Heart left ventricle (tissue), 16 donors: Measurements from ENCODE around the gene STUM. TPM values are rescaled to one million over a fixed set of nuclear protein-coding genes. Genes with fewer than 3 reads are reported as not detected.

Source experiments
- ATAC-seq, 4 donors: fragments of 200-7000 bp; cut with Tn5 transposase; one replicate each; pipeline ENCODE4 v1.9.1; 2020 to 2022; ENCODE audit warnings: moderate library complexity in 4 of 4, mild to moderate bottlenecking in 3 of 4, moderate number of reproducible peaks in 1 of 4
- DNase-seq, 5 donors: peaks; one replicate each; pipeline ENCODE4 v3.0.0-alpha.2; 2020
- H3K27ac ChIP-seq, 12 donors: fragments of 200-600 bp; sonication (generic) in 4 of 12; one replicate each; pipeline versions ENCODE4 v1.5.0 to v1.8.0; 2016 to 2022; ENCODE audit warnings: mild to moderate bottlenecking in 2 of 12
- H3K27me3 ChIP-seq, 9 donors: fragments of 200-600 bp; sonication (generic) in 2 of 9; one replicate each; pipeline versions ENCODE4 v1.5.1 to v1.8.0; 2016 to 2022; ENCODE audit warnings: mild to moderate bottlenecking in 3 of 9
- H3K36me3 ChIP-seq, 9 donors: fragments of 200-600 bp; sonication (generic) in 2 of 9; one replicate each; pipeline versions ENCODE4 v1.5.0 to v1.8.0; 2018 to 2022; ENCODE audit warnings: mild to moderate bottlenecking in 2 of 9
- H3K4me1 ChIP-seq, 12 donors: fragments of 200-600 bp; sonication (generic) in 4 of 12; one replicate each; pipeline versions ENCODE4 v1.5.0 to v1.8.0; 2016 to 2022; ENCODE audit warnings: mild to moderate bottlenecking in 3 of 12
- H3K4me3 ChIP-seq, 12 donors: fragments of 200-600 bp; sonication (generic) in 4 of 12; one replicate each; pipeline versions ENCODE4 v1.5.0 to v1.8.0; 2017 to 2022; ENCODE audit warnings: mild to moderate bottlenecking in 9 of 12, moderate library complexity in 4 of 12
- H3K9me3 ChIP-seq, 12 donors: fragments of 200-600 bp; sonication (generic) in 4 of 12; one replicate each; pipeline versions ENCODE4 v1.5.0 to v1.8.0; 2016 to 2022; ENCODE audit warnings: mild to moderate bottlenecking in 1 of 12
- CTCF ChIP-seq, 12 donors: fragments of 200-600 bp; sonication (generic) in 4 of 12; IDR thresholded peaks; one replicate each; pipeline versions ENCODE4 v1.5.0 to v1.8.0; 2018 to 2022; ENCODE audit warnings: antibody characterized with exemption in 12 of 12, mild to moderate bottlenecking in 5 of 12
- POLR2A ChIP-seq, 2 donors: fragments of 450-650 bp; IDR thresholded peaks; one replicate each; pipeline ENCODE4 v1.6.1; 2017; ENCODE audit warnings: antibody characterized with exemption in 2 of 2, mild to moderate bottlenecking in 2 of 2, moderate library complexity in 2 of 2
- WGBS, 4 donors: extraction: QIAGEN DNeasy Blood & Tissue Kit in 2 of 4; methylation state at CpG; one replicate each; pipeline versions ENCODE4 v1.1.5 to v1.1.7; 2013 to 2018; 5-methylcytosine and 5-hydroxymethylcytosine counted together
- intact Hi-C, 10 donors: fragments of 100-400 bp; cut with DNase I; formaldehyde crosslinking; loops; one replicate each; pipeline versions ENCODE4 v1.11.1 to v1.14.2; 2022
- polyA plus RNA-seq, 2 donors: library from polyadenylated mRNA; stranded (reverse); fragments of 200-250 nt; gene quantifications; one replicate each; pipeline ENCODE4 v1.2.3, GENCODE V29; 2013
- total RNA-seq, 9 donors: library from RNA; depleted of rRNA in 2 of 9; stranded (reverse); fragments of >200 nt in 2 of 9; fragmentation: NEBNext Ultra II Directional in 3 of 9; extraction: Animal tissue kit (Norgen Biotek cat#: 25700) in 3 of 9; gene quantifications; one replicate each; pipeline versions ENCODE4 v1.1.0 to v1.2.4, GENCODE V29; 2016 to 2023
- donor health status: ischemic (EF 13 %, LVEDD 7.1; RV severe dilation, severe dysfunction).
- donor health status: healthy with polysubstance abuse.
- donor health status: DM: no; HTN: yes; CAD: no.
- donor health status: DM: no; HTN: no; CAD: no.
- donor health status: ischemic (EF 25% LVEDD 6.9; RV normal size, moderate dysfunction).
- donor health status: ischemic (EF 25% LVEDD 5.7; RV mildly dilated, moderate dysfunction).
- donor health status: healthy.
- donor health status: DM: yes; HTN: yes; CAD: no.
- donor health status: ischemic (EF 35%, LVEDD 5.7; RV mildly dilated, moderate dysfunction).
- donor health status: nonischemic (EF 11% LVEDD 7.7; RV severe dilation, severe dysfunction).
- donor health status: DM: yes; HTN: yes; CAD: no.
- donor health status: PGD.
- donor health status: ischemic (EF 29% LVEDD 5.4; RV normal size, mild dysfunction).
- donor health status: nonischemic (EF 23%, LVEDD 6.1; RV moderate dilation, normal function).

Gene STUM
- total and polyA plus RNA-seq, 11 donors, result 0.39 to 1.7 (median 0.97) TPM

GRCh38 chr1:226578946-226579578 lies 30.5 kb downstream of the STUM start:
- 85 to 93% (median 87%) methylated on average over 11 of the region's 11 CpGs for WGBS, 4 donors
- no peak for ATAC-seq
- TF ChIP-seq POLR2A (IDR thresholded peaks at IDR 0.05) (no peak), CTCF (IDR thresholded peaks at IDR 0.05) (no peak)
- peaks cover 0 to 12% (median 0%) of the 10 kb centered on the region in 12 donors for H3K4me1 ChIP-seq
- DNase-seq, result no peak
- no peaks in the 10 kb centered on the region for H3K36me3 ChIP-seq
- no peak overlapping the region for H3K4me3 ChIP-seq
- no peaks in the 10 kb centered on the region for H3K27me3 ChIP-seq
- H3K9me3 ChIP-seq, result peaks cover 0 to 4% (median 0%) of the 10 kb centered on the region in 12 donors
- intact Hi-C loops, result no loop called here
- H3K27ac ChIP-seq, result no peak overlapping the region

GRCh38 chr1:226579781-226580323 lies 31.3 kb downstream of the STUM start:
- H3K27ac ChIP-seq, result no peak overlapping the region
- H3K4me3 ChIP-seq, result no peak overlapping the region
- WGBS, 4 donors, result 94 to 96% (median 95%) methylated on average over 6 of the region's 6 CpGs
- no peak for DNase-seq
- no peak for TF ChIP-seq POLR2A (IDR thresholded peaks at IDR 0.05)
- TF ChIP-seq CTCF (IDR thresholded peaks at IDR 0.05), result no peak
- H3K9me3 ChIP-seq, result peaks cover 0 to 4% (median 0%) of the 10 kb centered on the region in 12 donors
- ATAC-seq, result no peak
- no peaks in the 10 kb centered on the region for H3K27me3 ChIP-seq
- intact Hi-C loops, result no loop called here
- peaks cover 0 to 9% (median 0%) of the 10 kb centered on the region in 12 donors for H3K4me1 ChIP-seq
- no peaks in the 10 kb centered on the region for H3K36me3 ChIP-seq

GRCh38 chr1:226580625-226581270 lies 32.2 kb downstream of the STUM start:
- intact Hi-C loops, result no loop called here
- peaks cover 0 to 4% (median 0%) of the 10 kb centered on the region in 12 donors for H3K9me3 ChIP-seq
- H3K4me3 ChIP-seq, result no peak overlapping the region
- H3K4me1 ChIP-seq, result peaks cover 0 to 3% (median 0%) of the 10 kb centered on the region in 12 donors
- no peaks in the 10 kb centered on the region for H3K27me3 ChIP-seq
- ATAC-seq (no peak), DNase-seq (no peak)
- 76 to 87% (median 79%) methylated on average over 6 of the region's 6 CpGs for WGBS, 4 donors
- no peak for TF ChIP-seq POLR2A (IDR thresholded peaks at IDR 0.05)
- no peak for TF ChIP-seq CTCF (IDR thresholded peaks at IDR 0.05)
- H3K36me3 ChIP-seq, result no peaks in the 10 kb centered on the region
- H3K27ac ChIP-seq, result no peak overlapping the region

GRCh38 chr1:226581650-226582330 lies 33.2 kb downstream of the STUM start:
- TF ChIP-seq POLR2A (IDR thresholded peaks at IDR 0.05), result no peak
- no peak for TF ChIP-seq CTCF (IDR thresholded peaks at IDR 0.05)
- intact Hi-C loops, result no loop called here
- Histone ChIP-seq H3K4me1 (no peaks in the 10 kb centered on the region), H3K36me3 (no peaks in the 10 kb centered on the region), H3K9me3 (peaks cover 0 to 4% (median 0%) of the 10 kb centered on the region in 12 donors), H3K4me3 (no peak overlapping the region), H3K27ac (no peak overlapping the region), H3K27me3 (no peaks in the 10 kb centered on the region)
- 85 to 96% (median 96%) methylated on average over 8 of the region's 8 CpGs for WGBS, 4 donors
- DNase-seq (no peak), ATAC-seq (no peak)
